ENCODE measurements around the gene AP2M1. TPM values are rescaled to one million over a fixed set of nuclear protein-coding genes. Genes with fewer than 3 reads are reported as not detected.
A peak's percentile ranks its signal among the peaks of the same experiment; 100 is the strongest.
"Not testable (repeated sequence)": the region's sequence is repeated elsewhere in the genome, so short reads cannot be mapped to it uniquely, and the experiment has no call there.

The AP2M1 gene
- total and polyA plus RNA-seq, 4 experiments from 2014 or later: 206 to 312 (median 231) TPM

DNA sequence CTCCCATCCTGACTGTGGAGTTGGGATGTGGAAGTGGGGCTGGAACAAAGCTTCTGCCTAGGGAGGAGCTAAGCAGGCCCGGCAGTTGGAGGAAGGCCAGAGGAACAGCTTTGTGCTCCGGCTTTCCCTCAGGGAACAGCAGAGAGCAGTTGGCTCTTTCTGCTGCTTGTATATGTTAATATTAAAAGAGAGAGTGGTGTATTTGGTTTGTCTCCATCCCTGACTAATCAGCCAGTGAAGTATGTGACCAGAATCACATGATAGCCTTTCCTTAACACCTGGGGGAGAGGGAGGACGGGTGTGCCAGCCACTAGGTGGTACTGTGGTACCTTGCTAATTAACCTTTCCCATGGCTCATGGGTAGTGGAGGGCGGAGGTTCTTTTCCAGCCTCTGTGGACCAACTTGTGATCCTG, 29.5 kb upstream of the AP2M1 start:
- no peaks in the 10 kb centered on the region for H3K27me3 ChIP-seq (ENCODE audit: insufficient read depth, low read length)
- intact Hi-C loops (cut with micrococcal nuclease): loop anchor here (1.0 kb wide), 2 partner anchors 105 to 144 kb away; no protein-coding TSS in a partner anchor
- peaks cover 50% of the 10 kb centered on the region for H3K36me3 ChIP-seq (ENCODE audit: insufficient read depth, low read length)
- ChIA-PET CTCF (ENCODE audit: partially characterized antibody) (interaction anchor here (0.7 to 3.0 kb wide), 10 partner anchors 10 to 227 kb away, joined by 3 to 14 read pairs (median 4); partner anchors contain the start of genes AP2M1, EEF1AKMT4, EIF2B5 and VWA5B2), POLR2A (ENCODE audit: partially characterized antibody) (interaction anchor here (1.4 to 2.3 kb wide), 2 partner anchors 10 to 105 kb away, joined by 6 to 11 read pairs; partner anchors contain the start of genes EEF1AKMT4 and EIF2B5)
- Mint-ChIP-seq H3K4me1 (no peaks in the 10 kb centered on the region), H3K4me3 (no peak overlapping the region), H3K9me3 (no peaks in the 10 kb centered on the region), H3K27me3 (no peaks in the 10 kb centered on the region), H3K27ac (peak overlapping the region in 1 of 7 donors; percentile 25), H3K36me3 (peaks cover 25 to 63% of the 10 kb centered on the region in 2 donors)
- no peaks in the 10 kb centered on the region for H3K9me3 ChIP-seq (ENCODE audit: control insufficient read depth in 1 of 2, low read length in 2 of 2)
- peak in 4 of 5 donors; percentile 25 to 30 (median 28) for DNase-seq
- no peaks in the 10 kb centered on the region for H3K4me1 ChIP-seq (ENCODE audit: insufficient read depth, low read length)
- no peak overlapping the region for H3K27ac ChIP-seq (ENCODE audit: low read depth, low read length)
- H3K4me3 ChIP-seq (ENCODE audit: low read length in 2 of 2): no peak overlapping the region

GRCh38 chr3:184145751-184146270, 28.8 kb upstream of the AP2M1 start:
- Mint-ChIP-seq H3K27me3 (no peaks in the 10 kb centered on the region), H3K36me3 (peaks cover 18 to 56% of the 10 kb centered on the region in 2 donors), H3K27ac (no peak overlapping the region), H3K9me3 (no peaks in the 10 kb centered on the region), H3K4me3 (no peak overlapping the region), H3K4me1 (no peaks in the 10 kb centered on the region)
- ChIA-PET POLR2A (ENCODE audit: partially characterized antibody) (interaction anchor here (1.4 to 2.3 kb wide), 2 partner anchors 11 to 104 kb away, joined by 6 to 11 read pairs; partner anchors contain the start of genes EEF1AKMT4 and EIF2B5), CTCF (ENCODE audit: partially characterized antibody) (interaction anchor here (0.8 to 3.0 kb wide), 11 partner anchors 11 to 226 kb away, joined by 3 to 14 read pairs (median 3); partner anchors contain the start of genes AP2M1, EEF1AKMT4, EIF2B5 and VWA5B2)
- H3K4me3 ChIP-seq (ENCODE audit: low read length in 2 of 2): no peak overlapping the region
- no peaks in the 10 kb centered on the region for H3K9me3 ChIP-seq (ENCODE audit: control insufficient read depth in 1 of 2, low read length in 2 of 2)
- H3K27me3 ChIP-seq (ENCODE audit: insufficient read depth, low read length): no peaks in the 10 kb centered on the region
- peaks cover 43% of the 10 kb centered on the region for H3K36me3 ChIP-seq (ENCODE audit: insufficient read depth, low read length)
- intact Hi-C loops (cut with micrococcal nuclease): loop anchor here (1.0 kb wide), 2 partner anchors 104 to 143 kb away; no protein-coding TSS in a partner anchor
- DNase-seq: no peak
- H3K4me1 ChIP-seq (ENCODE audit: insufficient read depth, low read length): no peaks in the 10 kb centered on the region
- H3K27ac ChIP-seq (ENCODE audit: low read depth, low read length): no peak overlapping the region

DNA sequence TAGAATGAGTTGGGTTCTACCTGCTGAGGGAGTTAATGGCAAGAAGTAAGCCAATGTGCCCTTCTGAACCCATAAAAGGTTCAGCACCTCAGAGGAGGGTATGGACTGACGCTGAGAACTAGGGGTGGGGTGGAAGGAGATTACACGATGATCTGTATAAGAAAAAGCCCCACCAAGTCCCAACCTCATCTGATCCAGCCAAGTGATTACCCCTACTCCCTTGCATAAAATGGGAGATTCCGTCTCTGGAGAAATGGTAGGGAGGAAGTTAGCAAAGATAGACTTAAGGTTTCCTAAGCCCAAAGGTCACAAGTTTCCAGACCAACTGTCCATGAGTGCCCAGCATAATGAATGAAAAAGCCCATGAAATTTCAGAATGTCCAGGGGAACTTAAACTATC, 26.6 kb upstream of the AP2M1 start:
- H3K4me3 ChIP-seq (ENCODE audit: low read length in 2 of 2): no peak overlapping the region
- POLR2A ChIA-PET (ENCODE audit: partially characterized antibody): interaction anchor here (1.1 kb wide), 1 partner anchor 14 kb away, joined by 3 read pairs; no protein-coding TSS in a partner anchor
- H3K4me1 ChIP-seq (ENCODE audit: insufficient read depth, low read length): no peaks in the 10 kb centered on the region
- no peaks in the 10 kb centered on the region for H3K9me3 Mint-ChIP-seq
- no peak overlapping the region for H3K27ac ChIP-seq (ENCODE audit: low read depth, low read length)
- peaks cover 21% of the 10 kb centered on the region for H3K36me3 ChIP-seq (ENCODE audit: insufficient read depth, low read length)
- intact Hi-C loops (cut with micrococcal nuclease): no loop called here
- no peak overlapping the region for H3K27ac Mint-ChIP-seq
- no peaks in the 10 kb centered on the region for H3K27me3 ChIP-seq (ENCODE audit: insufficient read depth, low read length)
- H3K4me3 Mint-ChIP-seq: no peak overlapping the region
- H3K27me3 Mint-ChIP-seq: no peaks in the 10 kb centered on the region
- H3K9me3 ChIP-seq (ENCODE audit: control insufficient read depth in 1 of 2, low read length in 2 of 2): no peaks in the 10 kb centered on the region
- H3K36me3 Mint-ChIP-seq: peaks cover 0 to 33% of the 10 kb centered on the region in 2 donors
- peaks cover 0 to 1% (median 0%) of the 10 kb centered on the region in 4 donors for H3K4me1 Mint-ChIP-seq
- no peak for DNase-seq
- CTCF ChIA-PET (ENCODE audit: partially characterized antibody): interaction anchor here (1.0 to 1.1 kb wide), 2 partner anchors 9 to 102 kb away, joined by 3 to 4 read pairs; no protein-coding TSS in a partner anchor

- CTCF ChIA-PET (ENCODE audit: partially characterized antibody): interaction anchor here (0.6 to 1.1 kb wide), 3 partner anchors 10 to 101 kb away, joined by 3 to 4 read pairs (median 4); no protein-coding TSS in a partner anchor
- POLR2A ChIA-PET (ENCODE audit: partially characterized antibody): interaction anchor here (1.1 kb wide), 1 partner anchor 15 kb away, joined by 3 read pairs; no protein-coding TSS in a partner anchor
- Mint-ChIP-seq H3K27me3 (no peaks in the 10 kb centered on the region), H3K4me1 (peaks cover 0 to 6% (median under 1%) of the 10 kb centered on the region in 4 donors), H3K9me3 (no peaks in the 10 kb centered on the region), H3K27ac (no peak overlapping the region), H3K36me3 (peaks cover 0 to 22% of the 10 kb centered on the region in 2 donors), H3K4me3 (no peak overlapping the region)
- H3K36me3 ChIP-seq (ENCODE audit: insufficient read depth, low read length): peaks cover 10% of the 10 kb centered on the region
- H3K9me3 ChIP-seq (ENCODE audit: control insufficient read depth in 1 of 2, low read length in 2 of 2): no peaks in the 10 kb centered on the region
- no peak overlapping the region for H3K27ac ChIP-seq (ENCODE audit: low read depth, low read length)
- no peak overlapping the region for H3K4me3 ChIP-seq (ENCODE audit: low read length in 2 of 2)
- no peak for DNase-seq
- no peaks in the 10 kb centered on the region for H3K27me3 ChIP-seq (ENCODE audit: insufficient read depth, low read length)
- no peaks in the 10 kb centered on the region for H3K4me1 ChIP-seq (ENCODE audit: insufficient read depth, low read length)
- intact Hi-C loops (cut with micrococcal nuclease): no loop called here
Measured at GRCh38 chr3:184149123-184149522, 25.5 kb upstream of the AP2M1 start.

GRCh38 chr3:184149770-184150169, 24.9 kb upstream of the AP2M1 start:
- H3K4me1 Mint-ChIP-seq; H3K4me3 ChIP-seq (ENCODE audit: low read length in 2 of 2); H3K4me3 Mint-ChIP-seq; H3K27ac ChIP-seq (ENCODE audit: low read depth, low read length); CTCF ChIA-PET (ENCODE audit: partially characterized antibody); DNase-seq; intact Hi-C loops (cut with micrococcal nuclease); POLR2A ChIA-PET (ENCODE audit: partially characterized antibody); H3K27me3 ChIP-seq (ENCODE audit: insufficient read depth, low read length); H3K36me3 ChIP-seq (ENCODE audit: insufficient read depth, low read length); H3K27me3 Mint-ChIP-seq; H3K9me3 ChIP-seq (ENCODE audit: control insufficient read depth in 1 of 2, low read length in 2 of 2); H3K4me1 ChIP-seq (ENCODE audit: insufficient read depth, low read length); H3K9me3 Mint-ChIP-seq: not testable (repeated sequence)
- peak overlapping the region in 1 of 7 donors; percentile 22 for H3K27ac Mint-ChIP-seq
- H3K36me3 Mint-ChIP-seq: peaks cover 0 to 18% of the 10 kb centered on the region in 2 donors

- H3K27ac Mint-ChIP-seq: peak within 1 kb of the TSS; percentile 22 to 95 (median 93)
- H3K9me3 ChIP-seq (ENCODE audit: control insufficient read depth in 1 of 2, low read length in 2 of 2): no peaks in the 10 kb centered on the region
Measured at GRCh38 chr3:184154885-184155643, 19.6 kb upstream of the AP2M1 start, which contains the start of gene DVL3. Gene DVL3 (plus strand): TSS chr3:184155377. CDS start chr3:184155636, 259 bp downstream.

More at GRCh38 chr3:184154885-184155643, 19.6 kb upstream of the AP2M1 start, which contains the start of gene DVL3:
- ChIA-PET POLR2A (ENCODE audit: partially characterized antibody) (interaction anchor here (0.7 to 1.8 kb wide), 7 partner anchors 19 to 270 kb away, joined by 3 to 18 read pairs (median 4); partner anchors contain the start of genes ABCF3, AP2M1, EIF2B5 and PSMD2), CTCF (ENCODE audit: partially characterized antibody) (interaction anchor here (0.7 to 1.4 kb wide), 3 partner anchors 21 to 130 kb away, joined by 3 to 5 read pairs (median 3); partner anchors contain the start of gene EEF1AKMT4)
- no peaks in the 10 kb centered on the region for H3K36me3 ChIP-seq (ENCODE audit: insufficient read depth, low read length)
- no peaks in the 10 kb centered on the region for H3K27me3 ChIP-seq (ENCODE audit: insufficient read depth, low read length)
- H3K27ac ChIP-seq (ENCODE audit: low read depth, low read length): peak within 1 kb of the TSS; percentile 59
- H3K27me3 Mint-ChIP-seq: no peaks in the 10 kb centered on the region
- H3K4me1 ChIP-seq (ENCODE audit: insufficient read depth, low read length): peaks cover 32% of the 10 kb centered on the region
- peak within 1 kb of the TSS; percentile 56 to 81 for H3K4me3 ChIP-seq (ENCODE audit: low read length in 2 of 2)
- intact Hi-C loops (cut with micrococcal nuclease): loop anchor here (1.0 kb wide), 2 partner anchors 19 to 20 kb away; partner anchors contain the start of genes AP2M1 and EIF2B5
- peaks cover 0 to 4% of the 10 kb centered on the region in 2 donors for H3K36me3 Mint-ChIP-seq
- H3K4me1 Mint-ChIP-seq: peaks cover 20 to 34% (median 28%) of the 10 kb centered on the region in 4 donors
- peak in 4 of 5 donors; percentile 38 to 56 (median 44) for DNase-seq
- peaks cover 0 to 3% (median 0%) of the 10 kb centered on the region in 8 donors for H3K9me3 Mint-ChIP-seq
- peak within 1 kb of the TSS; percentile 91 to 97 (median 95) for H3K4me3 Mint-ChIP-seq

Data from CD4-positive, alpha-beta memory T cell (primary cell).